Skeletal muscle tissue (tissue), 4 donors: ENCODE measurements around the gene FBXL2. TPM values are rescaled to one million over a fixed set of nuclear protein-coding genes. Genes with fewer than 3 reads are reported as not detected.

ENCODE experiments used
- H3K27ac ChIP-seq: one replicate; pipeline ENCODE4 v1.7.0; 2013; ENCODE audit warnings: mild to moderate bottlenecking, low read depth, low read length, inconsistent platforms
- H3K27me3 ChIP-seq, 3 donors: one replicate each; pipeline ENCODE4 v1.7.0; 2013; ENCODE audit warnings: low read length in 3 of 3; ENCODE audit not compliant: control insufficient read depth in 3 of 3, insufficient read depth in 3 of 3
- H3K36me3 ChIP-seq, 3 donors: one replicate each; pipeline ENCODE4 v1.7.0; 2013; ENCODE audit warnings: low read length in 3 of 3; ENCODE audit not compliant: control insufficient read depth in 3 of 3, insufficient read depth in 3 of 3
- H3K4me1 ChIP-seq, 3 donors: one replicate each; pipeline ENCODE4 v1.7.0; 2013; ENCODE audit warnings: low read length in 3 of 3, mild to moderate bottlenecking in 3 of 3; ENCODE audit not compliant: control insufficient read depth in 3 of 3, insufficient read depth in 3 of 3
- H3K4me3 ChIP-seq, 3 donors: one replicate each; pipeline ENCODE4 v1.7.0; 2013; ENCODE audit warnings: low read length in 3 of 3
- H3K9ac ChIP-seq, 3 donors: one replicate each; pipeline ENCODE4 v1.7.0; 2013; ENCODE audit warnings: low read length in 3 of 3, mild to moderate bottlenecking in 3 of 3, moderate library complexity in 2 of 3, low read depth in 1 of 3
- H3K9me3 ChIP-seq, 3 donors: one replicate each; pipeline ENCODE4 v1.7.0; 2013; ENCODE audit warnings: low read length in 3 of 3; ENCODE audit not compliant: control insufficient read depth in 3 of 3
- total RNA-seq: library from RNA; depleted of rRNA; stranded (reverse); fragments of >200 nt; gene quantifications from one replicate; pipeline ENCODE4 v1.2.3, GENCODE V29; 2014
- donor health status: Osteomylitis.

The FBXL2 gene
- total RNA-seq, 1 donor from 2014 or later, result 7.8 TPM

GRCh38 chr3:33355611-33356010, 78.4 kb downstream of the FBXL2 start:
- Histone ChIP-seq H3K9ac (no peak overlapping the region), H3K27me3 (no peaks in the 10 kb centered on the region), H3K4me3 (peak overlapping the region in 1 of 3 donors; percentile 6), H3K4me1 (no peaks in the 10 kb centered on the region), H3K27ac (no peak overlapping the region), H3K9me3 (no peaks in the 10 kb centered on the region), H3K36me3 (no peaks in the 10 kb centered on the region)

- Histone ChIP-seq H3K9me3 (no peaks in the 10 kb centered on the region), H3K36me3 (no peaks in the 10 kb centered on the region), H3K27ac (no peak overlapping the region), H3K9ac (peak overlapping the region in 1 of 3 donors; percentile 3), H3K4me3 (no peak overlapping the region), H3K27me3 (no peaks in the 10 kb centered on the region), H3K4me1 (no peaks in the 10 kb centered on the region)
Measured at GRCh38 chr3:33358172-33358781, 81.0 kb downstream of the FBXL2 start.

GRCh38 chr3:33360136-33360825, 83.0 kb downstream of the FBXL2 start:
- H3K4me3 ChIP-seq, result no peak overlapping the region
- H3K36me3 ChIP-seq, result no peaks in the 10 kb centered on the region
- no peaks in the 10 kb centered on the region for H3K9me3 ChIP-seq
- no peak overlapping the region for H3K27ac ChIP-seq
- no peaks in the 10 kb centered on the region for H3K4me1 ChIP-seq
- H3K27me3 ChIP-seq, result no peaks in the 10 kb centered on the region
- no peak overlapping the region for H3K9ac ChIP-seq

DNA sequence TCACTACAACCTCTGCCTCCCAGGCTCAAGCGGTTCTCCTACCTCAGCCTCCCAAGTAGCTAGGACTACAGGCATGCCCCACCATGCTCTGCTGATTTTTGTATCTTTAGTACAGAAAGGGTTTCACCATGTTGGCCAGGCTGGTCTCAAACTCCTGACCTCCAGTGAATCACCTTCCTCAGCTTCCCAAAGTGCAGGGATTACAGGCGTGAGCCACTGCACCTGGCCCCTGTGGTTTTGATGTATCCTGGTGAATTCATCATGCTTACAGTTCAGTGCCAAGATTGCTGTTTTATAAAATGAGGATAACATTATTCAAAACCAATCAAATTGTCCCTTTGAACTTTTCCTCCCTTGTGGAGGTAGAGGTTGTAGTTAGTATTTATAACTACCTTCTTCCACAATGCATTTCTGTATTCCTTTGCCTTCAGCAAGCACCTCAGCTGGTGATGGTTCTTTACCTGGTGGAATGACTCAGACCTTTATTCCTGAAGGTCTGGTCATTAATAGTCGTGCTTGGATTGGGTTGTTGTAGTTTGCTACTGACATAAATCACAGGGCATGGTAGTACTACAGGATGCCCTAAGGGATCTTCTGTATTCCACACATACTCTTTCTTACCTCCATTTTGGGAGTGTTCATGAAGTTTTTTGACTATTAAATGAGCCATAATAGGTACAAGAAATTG, 86.0 kb downstream of the FBXL2 start:
- H3K4me3 ChIP-seq, result no peak overlapping the region
- no peaks in the 10 kb centered on the region for H3K4me1 ChIP-seq
- no peaks in the 10 kb centered on the region for H3K36me3 ChIP-seq
- no peaks in the 10 kb centered on the region for H3K9me3 ChIP-seq
- no peak overlapping the region for H3K9ac ChIP-seq
- H3K27me3 ChIP-seq, result no peaks in the 10 kb centered on the region
- no peak overlapping the region for H3K27ac ChIP-seq

- Histone ChIP-seq H3K4me1 (no peaks in the 10 kb centered on the region), H3K9me3 (no peaks in the 10 kb centered on the region), H3K36me3 (no peaks in the 10 kb centered on the region), H3K27me3 (no peaks in the 10 kb centered on the region), H3K4me3 (no peak overlapping the region), H3K9ac (no peak overlapping the region), H3K27ac (no peak overlapping the region)
Measured at GRCh38 chr3:33364060-33364459, 86.8 kb downstream of the FBXL2 start.

DNA sequence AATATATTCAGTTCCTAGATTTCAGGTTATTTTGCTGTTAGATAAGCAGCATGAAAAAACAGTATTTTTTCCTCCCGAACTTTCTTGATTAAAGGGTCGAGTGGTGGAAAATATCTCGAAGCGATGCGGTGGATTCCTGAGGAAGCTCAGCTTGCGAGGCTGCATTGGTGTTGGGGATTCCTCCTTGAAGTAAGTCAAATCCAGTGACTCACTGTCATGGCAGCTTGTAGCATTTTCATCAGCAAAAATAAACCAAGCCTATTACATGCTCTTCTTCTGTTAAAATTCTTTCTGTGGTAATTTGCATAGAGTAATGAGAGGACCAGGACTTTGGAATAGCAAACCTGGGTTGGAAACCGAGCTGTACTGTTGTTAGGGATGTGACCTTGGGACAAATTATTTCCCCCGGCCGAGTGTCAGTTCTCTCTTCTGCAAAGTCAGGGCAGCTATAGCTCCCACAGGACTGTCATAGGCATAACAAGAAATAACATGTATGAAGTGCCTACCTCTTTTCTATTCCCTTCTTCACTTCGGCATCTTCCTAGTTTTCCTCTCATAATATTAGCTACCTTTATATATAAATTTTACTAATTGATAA, 87.4 kb downstream of the FBXL2 start:
- no peaks in the 10 kb centered on the region for H3K27me3 ChIP-seq
- H3K4me1 ChIP-seq, result no peaks in the 10 kb centered on the region
- no peak overlapping the region for H3K9ac ChIP-seq
- no peaks in the 10 kb centered on the region for H3K36me3 ChIP-seq
- no peaks in the 10 kb centered on the region for H3K9me3 ChIP-seq
- H3K27ac ChIP-seq, result no peak overlapping the region
- H3K4me3 ChIP-seq, result no peak overlapping the region

DNA sequence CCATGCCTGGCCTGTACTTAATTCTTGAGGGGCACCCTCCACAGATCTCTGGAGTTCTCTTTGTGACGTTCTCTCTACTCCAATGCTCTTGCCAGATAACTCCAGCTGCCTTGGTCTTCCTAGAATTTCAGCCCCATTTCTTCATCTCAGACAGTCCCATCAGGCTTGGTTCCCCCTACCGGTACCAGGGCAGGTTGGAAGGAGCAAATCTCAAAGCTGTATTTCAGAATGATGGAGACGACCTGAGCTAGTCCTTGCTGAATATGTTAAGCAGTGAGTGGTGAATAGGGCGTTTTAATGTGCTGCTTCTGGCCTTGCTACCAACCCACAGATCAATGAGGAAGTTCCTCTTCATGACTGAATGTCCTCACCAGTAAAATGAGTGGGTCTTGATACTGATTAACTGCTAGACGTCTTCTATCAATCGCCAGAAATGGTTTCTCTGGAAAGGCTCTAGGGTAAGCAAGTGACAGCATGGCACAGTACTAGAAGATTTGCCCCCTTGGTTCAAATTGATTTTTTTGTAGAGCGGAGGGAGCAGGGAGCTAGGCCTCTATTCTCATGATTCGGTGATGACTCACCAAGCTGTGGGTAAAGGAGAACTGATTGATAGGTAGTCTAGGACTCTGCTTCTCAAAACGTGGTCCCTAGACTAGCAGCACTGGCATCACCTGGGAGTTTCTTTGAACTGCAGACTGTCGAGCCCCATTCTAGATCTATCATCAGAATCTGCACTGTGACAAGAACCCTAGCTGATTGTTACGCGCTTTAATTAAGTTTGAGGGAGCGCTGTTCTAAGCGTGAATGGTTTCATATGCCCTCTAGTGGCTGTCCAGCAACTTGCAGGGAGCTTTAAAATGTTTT, 95.2 kb downstream of the FBXL2 start:
- H3K9ac ChIP-seq, result no peak overlapping the region
- no peak overlapping the region for H3K27ac ChIP-seq
- peaks cover 0 to 6% (median 0%) of the 10 kb centered on the region in 3 donors for H3K36me3 ChIP-seq
- no peaks in the 10 kb centered on the region for H3K9me3 ChIP-seq
- peak overlapping the region in 1 of 3 donors; percentile 17 for H3K4me3 ChIP-seq
- H3K27me3 ChIP-seq, result no peaks in the 10 kb centered on the region
- no peaks in the 10 kb centered on the region for H3K4me1 ChIP-seq

DNA sequence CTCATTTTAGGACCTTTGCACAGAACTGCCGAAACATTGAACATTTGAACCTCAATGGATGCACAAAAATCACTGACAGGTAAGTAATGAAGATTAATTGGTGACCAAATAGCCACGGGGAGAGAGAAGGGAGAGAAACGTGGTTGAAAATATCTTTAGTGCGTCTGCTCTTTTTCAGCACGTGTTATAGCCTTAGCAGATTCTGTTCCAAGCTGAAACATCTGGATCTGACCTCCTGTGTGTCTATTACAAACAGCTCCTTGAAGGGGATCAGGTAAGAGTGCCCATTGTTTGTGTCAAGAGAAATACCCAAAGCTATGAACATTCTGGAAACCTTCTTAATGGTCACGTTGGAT, 95.8 kb downstream of the FBXL2 start:
- Histone ChIP-seq H3K27ac (no peak overlapping the region), H3K27me3 (no peaks in the 10 kb centered on the region), H3K9ac (no peak overlapping the region), H3K4me1 (no peaks in the 10 kb centered on the region), H3K4me3 (no peak overlapping the region), H3K36me3 (peaks cover 0 to 6% (median 0%) of the 10 kb centered on the region in 3 donors), H3K9me3 (no peaks in the 10 kb centered on the region)

GRCh38 chr3:33377489-33377888, 100.2 kb downstream of the FBXL2 start:
- no peaks in the 10 kb centered on the region for H3K4me1 ChIP-seq
- H3K9me3 ChIP-seq, result no peaks in the 10 kb centered on the region
- peaks cover 0 to 6% (median 0%) of the 10 kb centered on the region in 3 donors for H3K36me3 ChIP-seq
- no peak overlapping the region for H3K9ac ChIP-seq
- H3K27me3 ChIP-seq, result no peaks in the 10 kb centered on the region
- no peak overlapping the region for H3K27ac ChIP-seq
- no peak overlapping the region for H3K4me3 ChIP-seq
